HG02588 (cell line): Measurements from ENCODE around the gene FOXL1.

Experiments used
- ATAC-seq: cut with Tn5 transposase; IDR thresholded peaks from one replicate; pipeline ENCODE4 v1.9.1; 2021; ENCODE audit warnings: mild to moderate bottlenecking, moderate library complexity; ENCODE audit not compliant: unreplicated experiment

FOXL1 gene

GRCh38 chr16:86578061-86578599 is at the start of gene FOXL1:
FOXL1 (plus strand) TSS chr16:86578549; CDS start chr16:86578724, 175 bp downstream.
- ATAC-seq: no peak

- ATAC-seq: no peak
Measured at GRCh38 chr16:86529160-86529559, 49.2 kb upstream of the FOXL1 start.

GRCh38 chr16:86530251-86531190 is 47.8 kb upstream of the FOXL1 start:
- no peak for ATAC-seq

GRCh38 chr16:86531191-86531545 is 47.2 kb upstream of the FOXL1 start:
- ATAC-seq: no peak

- no peak for ATAC-seq
Measured at GRCh38 chr16:86531641-86532525, 46.5 kb upstream of the FOXL1 start.

GRCh38 chr16:86532526-86532815 is 45.9 kb upstream of the FOXL1 start:
- ATAC-seq: no peak

- no peak for ATAC-seq
Measured at GRCh38 chr16:86533076-86533475, 45.3 kb upstream of the FOXL1 start.

- ATAC-seq: no peak
Measured at GRCh38 chr16:86533767-86534351, 44.5 kb upstream of the FOXL1 start.

GRCh38 chr16:86534779-86535615 is 43.4 kb upstream of the FOXL1 start:
- no peak for ATAC-seq

GRCh38 chr16:86536621-86537020 is 41.7 kb upstream of the FOXL1 start:
- no peak for ATAC-seq

- no peak for ATAC-seq
Measured at GRCh38 chr16:86537486-86537885, 40.9 kb upstream of the FOXL1 start.

- no peak for ATAC-seq
Measured at GRCh38 chr16:86538196-86538780, 40.1 kb upstream of the FOXL1 start.

GRCh38 chr16:86540894-86541293 is 37.5 kb upstream of the FOXL1 start:
- no peak for ATAC-seq

- ATAC-seq: no peak
Measured at GRCh38 chr16:86541560-86541959, 36.8 kb upstream of the FOXL1 start.

GRCh38 chr16:86542756-86543750 is 35.3 kb upstream of the FOXL1 start:
- ATAC-seq: no peak

GRCh38 chr16:86545481-86545880 is 32.9 kb upstream of the FOXL1 start:
- no peak for ATAC-seq

- ATAC-seq: no peak
Measured at GRCh38 chr16:86545954-86546637, 32.3 kb upstream of the FOXL1 start.

GRCh38 chr16:86546638-86547013 is 31.7 kb upstream of the FOXL1 start:
- no peak for ATAC-seq
